Left hindlimb (tissue), 1 donor: ENCODE measurements around the gene ABAT.
"Not testable (repeated sequence)": the region's sequence is repeated elsewhere in the genome, so short reads cannot be mapped to it uniquely, and the experiment has no call there.

Source experiments
- DNase-seq: peaks from one replicate; pipeline ENCODE4 v3.0.0-alpha.2; 2018

Gene ABAT

DNA sequence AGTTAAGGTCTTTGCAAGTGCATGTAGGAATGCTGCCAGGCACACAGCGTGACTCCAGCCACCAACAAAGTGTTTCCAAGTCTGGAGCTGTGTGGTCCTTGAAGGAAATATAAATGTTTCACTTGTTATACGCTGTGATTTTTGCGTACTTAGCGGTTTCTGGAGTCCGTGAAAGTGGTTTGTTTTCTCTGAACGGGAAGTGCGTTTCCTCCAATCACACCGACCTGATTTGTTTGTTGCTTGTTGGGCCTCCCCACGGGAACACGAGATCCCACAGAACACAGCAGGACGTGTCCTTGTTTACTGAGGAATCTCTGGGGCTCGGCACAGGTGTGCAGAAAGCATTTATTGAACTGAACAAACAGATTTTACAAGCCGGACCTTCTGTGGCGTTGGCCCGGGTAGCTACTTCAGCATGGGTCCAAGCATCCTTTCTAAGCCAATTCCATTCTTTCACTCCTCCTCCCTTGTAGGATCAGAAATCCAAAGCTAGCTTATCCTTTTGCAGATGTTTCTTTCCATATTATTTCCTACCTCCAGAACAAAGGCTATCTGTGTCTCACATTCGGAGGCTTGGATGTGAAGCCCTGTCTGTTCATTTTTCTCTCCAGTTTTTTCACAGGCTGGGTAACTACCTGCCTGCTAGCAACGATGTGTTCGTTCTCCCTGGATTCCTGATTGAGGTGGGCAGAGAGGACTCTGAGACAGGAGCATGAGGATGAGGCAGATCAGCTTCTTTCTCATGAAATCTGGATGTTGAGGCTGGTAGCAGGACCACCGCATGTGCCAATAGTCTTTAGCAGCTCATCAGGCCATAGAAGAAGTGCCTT lies 44.6 kb downstream of the ABAT start:
- peak; percentile 47 for DNase-seq

- DNase-seq = peak; percentile 82
Observed at GRCh38 chr16:8720080-8720966, 45.9 kb downstream of the ABAT start.

DNA sequence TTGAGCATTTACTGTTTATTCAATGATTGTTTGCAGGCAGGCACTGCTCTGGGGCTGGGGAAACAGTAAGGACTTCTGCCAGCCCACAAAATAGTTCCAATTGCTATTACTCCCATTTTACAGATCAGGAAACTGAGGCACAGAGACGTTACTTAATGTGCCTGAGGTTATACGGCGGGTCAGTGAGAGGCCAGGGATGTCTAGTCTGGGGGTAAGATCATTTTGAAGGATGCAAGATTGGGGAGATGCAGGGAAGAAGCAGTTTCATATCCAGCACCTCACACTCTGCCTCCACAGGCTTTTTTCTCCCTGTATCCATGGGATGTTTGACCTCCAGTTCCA lies 46.5 kb downstream of the ABAT start:
- no peak for DNase-seq

- no peak for DNase-seq
Observed at GRCh38 chr16:8721336-8722024, 47.1 kb downstream of the ABAT start.

GRCh38 chr16:8722025-8722348 lies 47.6 kb downstream of the ABAT start:
- no peak for DNase-seq

DNA sequence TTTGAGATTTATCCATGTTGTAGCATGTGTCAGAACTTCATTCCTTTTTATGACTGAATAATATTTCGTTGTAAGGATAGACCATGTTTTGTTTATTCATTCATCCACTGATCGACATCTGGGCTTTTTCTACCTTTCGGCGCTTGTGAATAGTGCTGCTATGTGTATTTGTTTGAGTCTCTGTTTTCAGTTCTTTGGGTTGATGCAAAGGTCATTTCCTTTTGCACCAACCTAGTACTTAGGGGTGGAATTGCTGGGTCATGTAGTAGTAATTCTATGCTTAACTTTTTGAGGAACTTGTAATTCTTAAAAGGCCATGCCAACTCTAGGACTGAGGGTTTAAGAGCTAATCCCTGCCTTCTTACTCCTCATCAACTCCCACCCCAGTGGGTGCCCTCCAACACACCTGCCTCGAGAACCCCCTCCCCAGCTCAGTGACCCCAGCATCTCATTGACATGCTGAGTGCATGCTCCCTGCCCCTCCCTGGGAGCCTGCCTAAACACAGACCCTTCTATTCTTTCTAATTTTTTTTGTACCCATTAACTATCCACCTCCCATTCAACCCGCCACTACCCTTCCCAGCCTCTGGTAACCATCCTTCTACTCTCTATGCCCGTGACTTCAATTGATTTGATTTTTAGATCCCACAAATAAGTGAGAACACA lies 51.2 kb downstream of the ABAT start:
- DNase-seq = no peak

DNA sequence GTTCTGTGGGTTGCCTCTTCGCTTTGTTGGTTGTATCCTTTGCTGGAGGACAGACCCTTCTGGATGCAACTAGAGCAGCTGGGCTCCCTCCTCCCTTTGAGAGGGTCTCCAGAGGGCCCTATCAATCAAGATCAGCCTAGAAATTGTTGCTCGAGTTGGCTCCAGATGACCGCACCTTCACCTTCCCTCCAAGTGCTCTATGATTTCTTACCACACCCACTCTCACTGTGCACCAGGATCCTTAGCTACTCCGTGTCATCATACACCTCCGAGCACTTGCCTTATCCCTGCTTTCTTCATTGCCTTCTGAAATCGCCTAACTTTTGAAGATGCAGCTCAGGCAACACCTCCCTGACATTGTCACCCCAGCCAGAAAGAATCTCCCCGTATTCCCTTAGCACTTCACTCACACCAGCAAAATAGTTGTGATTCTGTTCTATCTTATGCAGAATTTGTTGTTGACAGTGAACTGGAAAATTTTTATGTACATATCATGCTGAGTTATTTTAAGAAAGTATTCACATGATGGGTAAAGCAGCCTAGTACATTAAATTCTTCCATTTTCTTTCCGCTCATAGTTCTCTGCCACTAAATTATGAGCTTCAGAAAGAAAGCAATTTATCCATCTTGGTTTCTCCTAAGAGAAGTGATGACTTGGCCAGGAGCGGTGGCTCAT lies 52.9 kb downstream of the ABAT start:
- DNase-seq = no peak

- DNase-seq = no peak
Observed at GRCh38 chr16:8727857-8728618, 53.6 kb downstream of the ABAT start.

GRCh38 chr16:8729779-8730334 lies 55.4 kb downstream of the ABAT start:
- no peak for DNase-seq

DNA sequence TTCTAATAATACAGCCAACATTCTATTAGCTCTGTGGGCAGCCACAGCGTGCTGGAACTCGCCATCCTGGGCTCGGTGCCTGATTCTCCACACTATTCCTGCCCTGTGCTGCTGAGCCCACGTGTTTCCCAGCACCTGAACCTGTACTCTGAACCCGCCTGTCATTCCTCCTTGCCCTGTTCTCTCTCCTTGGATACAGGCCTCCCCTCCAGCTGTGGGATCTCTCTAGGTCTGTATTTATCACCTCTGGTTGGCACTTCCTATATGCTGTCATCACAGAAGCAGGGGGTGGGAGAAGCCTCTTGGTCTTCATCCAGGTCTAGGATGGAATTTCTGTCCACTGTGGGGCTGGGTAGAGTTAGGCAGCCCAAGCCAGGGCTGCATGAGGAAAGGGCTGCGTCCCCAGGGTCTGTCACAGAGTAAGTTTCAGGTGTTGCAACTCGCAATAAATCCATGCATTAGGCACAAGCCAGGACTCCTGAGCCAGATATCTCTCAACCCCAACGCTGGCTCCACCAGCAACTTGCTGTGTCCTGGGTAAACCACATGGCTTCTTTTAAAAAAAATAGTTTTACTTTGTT lies 56.0 kb downstream of the ABAT start:
- no peak for DNase-seq

GRCh38 chr16:8733849-8734540 lies 59.6 kb downstream of the ABAT start:
- no peak for DNase-seq

DNA sequence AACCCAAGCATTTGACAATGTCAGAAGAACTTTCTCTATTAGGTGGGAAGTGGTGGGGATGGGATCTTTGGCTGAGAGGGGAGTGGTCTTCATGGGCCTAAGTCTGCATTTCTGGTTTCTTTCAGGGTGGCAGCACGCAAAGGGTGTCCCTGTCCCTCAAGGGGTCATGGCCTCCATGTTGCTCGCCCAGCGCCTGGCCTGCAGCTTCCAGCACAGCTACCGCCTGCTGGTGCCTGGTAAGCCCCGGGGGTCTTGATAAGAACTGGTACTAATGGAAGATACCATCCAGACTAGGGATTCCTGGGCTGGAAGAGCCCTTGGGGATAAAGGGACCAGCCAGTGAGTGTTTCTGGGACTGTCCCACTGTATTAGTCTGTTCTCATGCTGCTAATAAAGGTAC lies 61.2 kb downstream of the ABAT start:
- no peak for DNase-seq

DNA sequence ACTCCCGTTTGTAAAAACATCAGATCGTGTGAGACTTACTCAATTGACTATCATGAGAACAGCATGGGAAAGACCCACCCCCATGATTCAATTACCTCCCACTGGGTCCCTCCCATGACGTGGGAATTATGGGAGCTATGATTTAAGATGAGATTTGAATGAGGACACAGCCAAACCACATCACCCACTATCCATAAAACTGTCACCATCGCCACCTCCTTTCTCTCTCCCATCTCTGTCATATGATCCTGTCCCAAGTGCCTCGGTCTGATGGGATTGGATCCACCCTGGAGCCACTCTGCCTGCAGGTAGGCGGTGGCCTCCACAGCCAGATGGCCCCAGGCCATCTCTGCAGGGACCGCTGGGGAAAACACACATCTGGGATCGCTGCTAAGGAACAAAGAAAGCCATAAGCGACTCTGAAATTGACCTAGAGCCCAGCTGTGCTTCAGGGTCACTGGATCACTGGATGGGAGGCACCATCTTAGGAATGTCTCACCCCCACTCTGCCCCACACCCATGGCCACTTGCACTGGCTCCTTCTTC lies 61.8 kb downstream of the ABAT start:
- no peak for DNase-seq

DNA sequence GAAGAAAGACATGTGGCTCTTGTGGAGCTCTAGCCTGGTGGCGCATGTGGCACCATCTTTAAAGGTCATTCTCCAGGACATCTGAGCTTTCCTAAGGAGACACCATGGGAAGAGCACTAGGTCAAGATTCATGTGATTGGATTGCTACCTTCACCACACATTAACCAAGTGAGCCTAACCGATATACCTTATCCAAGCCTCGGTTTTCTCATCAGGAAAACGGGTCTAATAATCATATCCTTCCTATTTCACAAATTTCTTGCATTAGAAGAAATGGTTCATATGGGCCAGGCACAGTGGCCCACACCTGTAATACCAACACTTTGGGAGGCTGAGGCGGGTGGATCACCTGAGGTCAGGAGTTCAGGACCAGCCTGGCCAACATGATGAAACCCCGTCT lies 64.7 kb downstream of the ABAT start:
- no peak for DNase-seq

GRCh38 chr16:8739989-8740704 lies 65.7 kb downstream of the ABAT start:
- no peak for DNase-seq

DNA sequence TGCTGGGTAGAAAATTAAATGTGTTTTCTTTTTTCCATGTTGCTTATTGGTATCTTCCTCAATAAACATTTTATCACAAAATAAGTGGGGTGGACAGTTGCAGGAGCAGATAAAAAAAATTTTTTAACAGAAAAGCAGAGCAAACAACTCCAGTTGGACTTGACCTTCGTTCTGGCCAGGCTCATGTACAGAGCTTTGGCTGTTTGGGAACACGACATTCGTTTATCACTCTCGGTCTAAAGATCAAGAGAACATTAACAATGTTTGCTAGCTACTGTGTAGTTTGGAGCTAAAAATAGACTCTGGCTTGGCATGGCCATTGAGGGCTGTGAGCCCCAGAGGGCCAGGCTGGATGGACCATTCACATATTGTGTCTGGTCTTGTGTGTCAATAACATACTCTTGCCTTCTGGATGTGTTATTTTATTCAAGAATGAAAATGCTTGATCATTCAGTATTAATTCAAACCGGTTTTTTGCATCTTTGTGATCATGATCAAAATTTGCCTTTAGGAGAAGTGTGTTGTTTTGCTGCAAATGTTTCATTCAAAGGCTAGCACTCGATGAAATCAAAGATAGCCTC lies 66.4 kb downstream of the ABAT start:
- DNase-seq = no peak

GRCh38 chr16:8741636-8742035 lies 67.2 kb downstream of the ABAT start:
- no peak for DNase-seq

- no peak for DNase-seq
Observed at GRCh38 chr16:8742068-8742467, 67.7 kb downstream of the ABAT start.

DNA sequence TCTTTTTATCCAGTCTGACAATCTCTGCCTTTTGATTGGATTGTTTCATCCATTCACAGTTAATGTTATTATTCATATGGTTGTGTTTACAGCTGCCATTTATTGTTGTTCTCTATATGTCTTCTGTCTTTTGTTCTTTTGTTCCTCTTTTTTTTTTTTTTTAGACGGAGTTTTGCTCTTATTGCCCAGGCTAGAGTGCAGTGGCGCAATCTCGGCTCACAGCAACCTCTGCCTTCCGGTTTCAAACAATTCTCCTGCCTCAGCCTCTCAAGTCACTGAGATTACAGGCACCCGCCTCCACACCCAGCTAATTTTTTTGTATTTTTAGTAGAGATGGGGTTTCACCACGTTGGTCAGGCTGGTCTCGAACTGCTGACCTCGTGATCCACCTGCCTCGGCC lies 74.5 kb downstream of the ABAT start:
- not testable (repeated sequence) for DNase-seq
